ENCODE data around the gene LTBP2.

Gene LTBP2

GRCh38 chr14:74638066-74638465, 26.0 kb upstream of the LTBP2 start:
- no peak for DNase-seq (ENCODE audit: low spot score)

- no peak for DNase-seq (ENCODE audit: low spot score)
Measured at GRCh38 chr14:74637178-74637550, 25.1 kb upstream of the LTBP2 start.

- DNase-seq (ENCODE audit: low spot score) = no peak
Measured at GRCh38 chr14:74636424-74637177, 24.6 kb upstream of the LTBP2 start.

GRCh38 chr14:74635847-74636246, 23.8 kb upstream of the LTBP2 start:
- no peak for DNase-seq (ENCODE audit: low spot score)

- DNase-seq (ENCODE audit: low spot score) = no peak
Measured at GRCh38 chr14:74634964-74635363, 22.9 kb upstream of the LTBP2 start.

- DNase-seq (ENCODE audit: low spot score) = no peak
Measured at GRCh38 chr14:74634481-74634880, 22.4 kb upstream of the LTBP2 start.

- DNase-seq (ENCODE audit: low spot score) = no peak
Measured at GRCh38 chr14:74630881-74631690, 19.0 kb upstream of the LTBP2 start.

GRCh38 chr14:74628418-74628817, 16.4 kb upstream of the LTBP2 start:
- DNase-seq (ENCODE audit: low spot score) = no peak

GRCh38 chr14:74627076-74627475, 15.0 kb upstream of the LTBP2 start:
- DNase-seq (ENCODE audit: low spot score) = no peak

DNA sequence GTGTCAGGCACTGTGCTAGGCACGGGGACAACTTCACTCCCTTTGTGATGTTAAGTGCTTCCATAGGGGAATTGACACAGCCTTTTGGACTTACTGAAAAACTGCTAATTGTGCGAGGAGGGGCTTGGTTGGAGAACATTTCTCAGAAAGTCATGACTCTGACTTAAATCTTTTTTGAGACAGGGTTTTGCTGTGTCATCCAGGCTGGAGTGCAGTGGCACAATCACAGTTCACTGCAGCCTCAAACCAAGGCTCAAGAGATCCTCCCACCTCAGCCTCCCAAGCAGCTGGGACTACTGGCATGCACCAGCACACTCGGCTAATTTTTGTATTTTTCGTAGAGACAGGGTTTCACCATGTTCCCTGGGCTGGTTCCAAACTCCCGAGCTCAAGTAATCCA, 10.2 kb upstream of the LTBP2 start:
- DNase-seq (ENCODE audit: low spot score) = no peak

DNA sequence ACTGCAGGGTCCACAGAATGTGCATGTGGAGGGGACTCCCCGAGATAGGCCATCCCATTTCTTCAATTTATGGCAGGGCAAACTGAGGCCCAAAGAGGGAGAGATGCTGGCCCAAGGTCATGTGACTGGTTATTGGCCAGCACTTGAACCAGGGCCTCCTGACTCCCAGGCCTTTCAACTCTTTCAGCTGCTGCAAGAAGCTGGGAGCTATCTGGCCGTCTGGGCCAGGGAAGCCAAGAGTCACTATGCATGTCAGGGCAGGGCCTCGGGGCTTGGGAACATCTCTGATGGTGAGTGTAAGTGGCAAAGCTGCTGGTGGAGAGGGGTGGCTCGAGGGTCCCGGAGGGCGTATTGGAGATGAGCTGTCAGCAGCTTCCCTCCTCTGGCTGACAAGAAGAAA, 9.5 kb upstream of the LTBP2 start:
- no peak for DNase-seq (ENCODE audit: low spot score)

GRCh38 chr14:74620923-74621322, 8.9 kb upstream of the LTBP2 start:
- DNase-seq (ENCODE audit: low spot score) = no peak

DNA sequence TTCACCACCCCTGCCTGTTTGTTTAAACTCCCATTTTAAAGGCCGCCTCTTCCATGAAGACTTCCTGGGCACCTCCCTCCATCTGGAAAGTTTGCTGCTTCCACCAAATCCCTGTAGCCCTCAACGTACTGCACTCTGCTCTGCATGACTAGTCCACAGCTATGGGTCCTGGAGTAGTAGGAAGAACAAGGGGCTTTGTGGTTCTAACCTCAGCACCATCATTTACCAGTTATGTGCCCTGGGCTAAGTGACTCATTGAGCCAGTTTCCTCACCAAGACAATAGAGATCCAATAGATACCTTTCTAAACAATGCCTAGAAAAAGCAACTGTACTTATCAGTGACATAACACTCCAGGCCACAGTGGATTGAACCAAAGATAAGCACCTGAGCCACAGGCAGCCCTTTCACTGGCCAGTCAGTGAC, 8.5 kb upstream of the LTBP2 start:
- no peak for DNase-seq (ENCODE audit: low spot score)

DNA sequence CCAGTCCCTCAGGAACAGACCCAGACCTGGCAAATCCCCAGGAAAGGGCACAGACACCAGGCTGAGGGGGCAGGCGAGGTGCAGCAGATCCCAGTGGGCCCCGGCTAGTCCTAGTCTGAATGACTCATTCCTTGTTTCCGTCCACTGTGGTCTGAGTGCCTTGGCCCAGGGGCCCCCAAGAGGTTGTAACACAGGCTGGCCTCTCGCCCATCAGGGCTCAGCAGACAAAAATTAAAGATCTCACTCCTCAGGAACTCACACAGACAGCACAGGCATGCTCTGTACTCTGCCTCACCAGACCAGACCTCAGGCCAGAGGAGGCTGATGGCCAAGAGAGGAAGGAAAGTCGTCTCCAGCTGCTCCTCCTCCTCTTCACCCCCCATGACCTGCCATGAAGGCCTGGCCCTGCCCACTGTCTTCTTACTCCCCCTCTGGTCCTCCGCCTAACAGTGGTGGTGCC, 7.7 kb upstream of the LTBP2 start:
- DNase-seq (ENCODE audit: low spot score) = no peak

DNA sequence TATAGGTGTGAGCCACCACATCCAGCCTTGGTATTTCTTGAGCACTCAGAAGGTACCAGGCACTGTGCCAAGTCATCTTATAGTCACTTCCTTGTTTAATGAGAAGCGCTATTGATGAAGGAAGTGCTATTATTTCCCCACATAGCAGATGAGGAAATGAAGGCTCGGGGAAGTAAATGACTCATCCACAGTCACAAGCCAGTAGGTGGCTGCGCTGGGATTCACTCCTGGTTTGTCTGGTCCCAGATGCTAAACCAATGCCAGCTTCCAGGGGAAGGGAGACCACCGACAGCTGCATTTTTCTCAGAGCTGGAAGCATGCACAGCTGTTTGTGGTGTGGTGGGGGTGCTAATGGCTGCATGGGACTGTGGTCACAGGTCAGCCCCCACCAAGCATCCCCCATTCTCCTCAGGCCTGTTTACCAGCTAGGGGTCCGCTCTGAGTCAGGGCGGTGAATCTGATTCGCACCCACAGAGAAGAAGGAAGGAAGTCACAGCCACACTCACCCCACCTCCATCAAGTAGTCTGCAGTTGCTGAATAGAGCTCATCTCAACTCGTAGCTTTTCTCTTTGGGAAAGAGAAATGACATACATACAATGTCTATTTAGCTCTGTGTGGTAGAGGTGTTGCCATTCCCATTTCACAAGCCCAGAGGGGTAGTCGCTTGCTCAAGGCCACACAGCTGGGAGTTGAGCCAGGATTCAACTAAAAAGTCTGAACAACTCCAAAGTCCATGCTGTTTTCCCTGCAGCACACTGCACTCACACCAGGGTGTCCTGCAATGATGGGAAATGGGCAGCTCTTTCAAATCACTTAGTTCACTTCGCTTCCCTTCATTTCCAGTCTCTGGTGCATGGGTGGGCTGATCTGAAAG, 6.3 kb upstream of the LTBP2 start:
- peak; percentile 43 for DNase-seq (ENCODE audit: low spot score)

DNA sequence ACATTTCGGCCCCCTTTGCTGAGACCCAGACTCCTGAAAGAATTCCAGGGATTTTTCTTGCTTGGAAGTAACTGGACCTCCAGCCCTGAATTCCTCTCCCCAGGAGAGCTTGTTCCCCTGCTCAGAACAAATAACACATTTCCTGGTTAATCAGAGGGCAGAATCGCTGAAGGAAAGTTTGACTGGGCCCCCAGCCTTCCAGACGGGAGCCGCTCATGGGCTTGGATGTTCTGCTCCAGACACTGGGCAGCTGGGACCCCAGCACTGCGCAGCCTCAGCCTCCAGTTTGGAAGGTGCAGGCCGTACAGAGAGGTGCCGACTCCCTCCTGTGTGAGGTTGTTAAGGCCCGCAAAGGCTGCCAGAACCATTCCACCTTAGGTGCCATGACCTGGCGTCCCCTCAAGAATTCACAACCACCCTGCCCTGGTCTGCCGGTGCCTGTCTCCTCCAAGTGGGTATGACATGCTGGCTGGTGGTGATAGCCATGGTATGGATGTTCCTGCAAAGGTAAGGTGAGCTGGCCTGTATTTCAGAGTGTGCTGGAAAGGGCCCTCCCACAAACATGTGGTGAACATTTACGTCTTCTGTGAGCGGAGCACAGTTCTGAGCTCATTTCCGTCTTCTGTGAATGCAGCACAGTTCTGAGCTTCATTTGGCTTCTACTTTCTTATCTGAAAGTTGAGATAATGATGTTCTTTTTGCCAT, 5.1 kb upstream of the LTBP2 start:
- no peak for DNase-seq (ENCODE audit: low spot score)

DNA sequence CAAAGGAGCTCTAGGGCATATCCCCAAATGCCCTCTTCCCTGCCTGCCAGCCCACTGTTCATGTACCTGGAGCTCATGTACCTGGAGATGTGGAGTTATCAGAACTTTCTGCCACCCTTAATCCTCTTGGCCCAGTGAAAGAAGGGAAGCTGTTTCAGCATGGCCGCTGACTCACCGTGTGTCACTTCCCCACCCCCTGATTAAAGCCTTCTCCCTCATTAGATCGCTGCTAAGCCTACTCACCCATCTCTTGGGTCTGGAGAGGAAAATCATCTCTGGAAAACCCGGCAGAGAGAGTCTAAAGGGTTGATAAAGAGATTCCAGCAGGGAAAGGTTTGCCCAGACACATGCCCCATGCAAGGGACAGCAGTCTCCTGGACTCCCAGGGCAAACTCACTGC, 4.5 kb upstream of the LTBP2 start:
- no peak for DNase-seq (ENCODE audit: low spot score)

DNA sequence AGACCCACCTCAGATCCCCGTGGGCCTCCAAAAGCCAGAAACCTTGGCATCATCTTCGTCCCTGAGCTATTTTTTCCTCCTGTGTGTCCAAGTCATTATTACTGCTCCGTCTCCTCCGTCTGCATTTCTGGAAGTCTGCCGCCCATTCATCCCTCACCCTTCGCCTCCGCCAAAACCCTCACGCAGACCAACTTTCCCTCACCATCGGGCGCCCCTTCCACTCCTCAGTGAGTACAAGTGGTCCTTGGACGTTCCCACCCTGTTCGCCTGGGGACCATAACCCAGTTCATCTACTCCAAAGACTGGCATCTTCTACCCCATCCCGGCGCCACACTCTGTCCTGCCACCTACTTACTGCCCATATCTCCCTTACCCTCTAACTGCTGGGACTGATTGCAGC, 3.7 kb upstream of the LTBP2 start:
- no peak for DNase-seq (ENCODE audit: low spot score)

- no peak for DNase-seq (ENCODE audit: low spot score)
Measured at GRCh38 chr14:74614508-74615495, 2.8 kb upstream of the LTBP2 start.

GRCh38 chr14:74613211-74613914, 1.3 kb upstream of the LTBP2 start:
- DNase-seq (ENCODE audit: low spot score) = no peak
